H54 (cell line): ENCODE measurements around the gene CAPN11.
"Not testable (repeated sequence)": the region's sequence is repeated elsewhere in the genome, so short reads cannot be mapped to it uniquely, and the experiment has no call there.

Source experiments
- DNase-seq: peaks from one replicate; pipeline ENCODE4 v3.0.0; 2011; ENCODE audit warnings: low spot score, mixed read lengths; ENCODE audit not compliant: insufficient read length
- FAIRE-seq: peaks from 3 replicates; lab custom pipeline; 2011; peaks lifted over from hg19 to GRCh38; lab: Jason Lieb, UNC
- POLR2A ChIP-seq: IDR thresholded peaks from 2 replicates; pipeline ENCODE4 v1.6.1; 2011; ENCODE audit warnings: low read depth, mild to moderate bottlenecking, low read length

CAPN11 gene

GRCh38 chr6:44139351-44139743 lies 19.3 kb upstream of the CAPN11 start:
- no peak for DNase-seq
- TF ChIP-seq POLR2A, result no peak
- no peak for FAIRE-seq

- TF ChIP-seq POLR2A, result no peak
- DNase-seq (no peak), FAIRE-seq (no peak)
Measured at GRCh38 chr6:44142835-44143234, 15.8 kb upstream of the CAPN11 start.

GRCh38 chr6:44143731-44144130 lies 14.9 kb upstream of the CAPN11 start:
- DNase-seq (no peak), FAIRE-seq (no peak)
- no peak for TF ChIP-seq POLR2A

GRCh38 chr6:44144536-44144935 lies 14.1 kb upstream of the CAPN11 start:
- DNase-seq, FAIRE-seq: not testable (repeated sequence)

- TF ChIP-seq POLR2A, result no peak
- no peak for FAIRE-seq
- no peak for DNase-seq
Measured at GRCh38 chr6:44145839-44146238, 12.8 kb upstream of the CAPN11 start.

- DNase-seq, result no peak
- no peak for TF ChIP-seq POLR2A
- no peak for FAIRE-seq
Measured at GRCh38 chr6:44146685-44147084, 11.9 kb upstream of the CAPN11 start.

GRCh38 chr6:44147256-44147655 lies 11.4 kb upstream of the CAPN11 start:
- TF ChIP-seq POLR2A, result no peak
- FAIRE-seq (no peak), DNase-seq (no peak)

GRCh38 chr6:44148306-44148705 lies 10.3 kb upstream of the CAPN11 start:
- FAIRE-seq (no peak), DNase-seq (no peak)
- 0 out of 2 replicates have a peak, but pooled peaks have one; percentile 10 for TF ChIP-seq POLR2A

- TF ChIP-seq POLR2A, result no peak
Measured at GRCh38 chr6:44149369-44150012, 9.1 kb upstream of the CAPN11 start.

GRCh38 chr6:44150317-44150917 lies 8.2 kb upstream of the CAPN11 start:
- DNase-seq, result no peak
- FAIRE-seq, result no peak
- no peak for TF ChIP-seq POLR2A

More at GRCh38 chr6:44149369-44150012, 9.1 kb upstream of the CAPN11 start:
- FAIRE-seq, result no peak
- DNase-seq, result no peak

- no peak for TF ChIP-seq POLR2A
- FAIRE-seq, result no peak
- DNase-seq, result peak; percentile 74
Measured at GRCh38 chr6:44151348-44152108, 7.1 kb upstream of the CAPN11 start.

GRCh38 chr6:44152109-44152461 lies 6.5 kb upstream of the CAPN11 start:
- no peak for DNase-seq
- FAIRE-seq, result no peak
- TF ChIP-seq POLR2A, result no peak

GRCh38 chr6:44152533-44152932 lies 6.1 kb upstream of the CAPN11 start:
- FAIRE-seq, result no peak
- no peak for DNase-seq
- TF ChIP-seq POLR2A, result no peak

- DNase-seq (no peak), FAIRE-seq (no peak)
- no peak for TF ChIP-seq POLR2A
Measured at GRCh38 chr6:44154067-44154466, 4.6 kb upstream of the CAPN11 start.
